A549 (cell line): ENCODE measurements around the gene ZNF48. TPM values are rescaled to one million over a fixed set of nuclear protein-coding genes. Genes with fewer than 3 reads are reported as not detected.

Experiments used
- ATAC-seq, 2 experiments: fragments of 200-7000 bp in 1 of 2; fragments of >200 bp in 1 of 2; cut with Nextera tagmentation in 1 of 2; cut with Tn5 transposase in 1 of 2; 3 replicates each; pipeline versions ENCODE4 v1.8.0 to v1.9.1; 2018 to 2020; ENCODE audit warnings: mild to moderate bottlenecking in 1 of 2, moderate library complexity in 1 of 2
- CTCF ChIA-PET: fragments of 300-600 bp; sonication (Branson Sonifier 250); formaldehyde crosslinking; extraction: SDS; loops from one replicate; lab custom pipeline; 2021; ENCODE audit warnings: antibody characterized with exemption, inconsistent platforms; lab: Yijun Ruan, JAX
- POLR2A ChIA-PET: fragments of 350-600 bp; formaldehyde crosslinking; extraction: SDS; loops from one replicate; lab custom pipeline; 2021; ENCODE audit warnings: antibody characterized with exemption, inconsistent platforms; lab: Yijun Ruan, JAX
- DNase-seq, 2 experiments: peaks; one replicate each; pipeline versions ENCODE4 v3.0.0 to v3.0.0-alpha.2; 2011 to 2016; ENCODE audit warnings: low read depth in 1 of 2, low spot score in 1 of 2
- FAIRE-seq: peaks from 2 replicates; lab custom pipeline; 2011; peaks lifted over from hg19 to GRCh38; lab: Jason Lieb, UNC
- H3K27ac ChIP-seq, 2 experiments: fragments of >200 bp; sonication (Bioruptor Twin); formaldehyde crosslinking; 3 replicates each; pipeline ENCODE4 v1.5.1; 2016 to 2017
- H3K4me1 ChIP-seq: fragments of >200 bp; sonication (Bioruptor Twin); formaldehyde crosslinking; 3 replicates; pipeline ENCODE4 v1.6.1; 2016
- H3K4me2 ChIP-seq: fragments of >200 bp; sonication (Bioruptor Twin); formaldehyde crosslinking; 3 replicates; pipeline ENCODE4 v1.6.1; 2016
- H3K4me3 ChIP-seq: fragments of >200 bp; sonication (Bioruptor Twin); formaldehyde crosslinking; 3 replicates; pipeline ENCODE4 v1.5.1; 2016
- H3K9me3 ChIP-seq: fragments of >200 bp; sonication (Bioruptor Twin); formaldehyde crosslinking; 3 replicates; pipeline ENCODE4 v1.6.1; 2016
- CBX2 ChIP-seq: fragments of 200-600 bp; sonication (generic); IDR thresholded peaks from 2 replicates; pipeline ENCODE4 v1.6.1; 2016; ENCODE audit warnings: low read depth, mild to moderate bottlenecking, borderline replicate concordance
- CBX8 ChIP-seq: fragments of 200-600 bp; sonication (generic); IDR thresholded peaks from 2 replicates; pipeline ENCODE4 v1.6.1; 2016
- CEBPB ChIP-seq, 2 experiments: fragments of >200 bp in 1 of 2; sonication (Bioruptor Twin) in 1 of 2; formaldehyde crosslinking in 1 of 2; IDR thresholded peaks; 2 replicates each; pipeline ENCODE4 v1.6.1; 2012 to 2016
- CHD2 ChIP-seq: fragments of 150-350 bp; IDR thresholded peaks from 2 replicates; pipeline ENCODE4 v1.6.1; 2014; ENCODE audit warnings: low read length; ENCODE audit not compliant: partially characterized antibody
- EHF ChIP-seq: fragments of 250-450 bp; sonication (Bioruptor Pico); IDR thresholded peaks from 2 replicates; pipeline ENCODE4 v1.5.0; 2020; ENCODE audit warnings: mild to moderate bottlenecking
- ELK1 ChIP-seq: fragments of 150-350 bp; IDR thresholded peaks from 2 replicates; pipeline ENCODE4 v1.6.1; 2014; ENCODE audit warnings: low read depth, mild to moderate bottlenecking, low read length
- FOSL2 ChIP-seq, 2 experiments: fragments of 450-650 bp in 1 of 2; fragments of >200 bp in 1 of 2; sonication (Bioruptor Twin) in 1 of 2; formaldehyde crosslinking; IDR thresholded peaks; 2 replicates each; pipeline versions ENCODE4 v1.5.0 to v1.6.1; 2016 to 2020; ENCODE audit warnings: mild to moderate bottlenecking in 1 of 2, moderate library complexity in 1 of 2
- HOXA7 ChIP-seq: fragments of 250-450 bp; sonication (Bioruptor Pico); IDR thresholded peaks from 2 replicates; pipeline ENCODE4 v1.5.0; 2020; ENCODE audit warnings: mild to moderate bottlenecking, moderate library complexity
- HOXB13 ChIP-seq: fragments of 250-450 bp; sonication (Bioruptor Pico); IDR thresholded peaks from 2 replicates; pipeline ENCODE4 v1.5.0; 2020; ENCODE audit warnings: low read depth, mild to moderate bottlenecking, moderate library complexity
- JUNB ChIP-seq: fragments of >200 bp; sonication (Bioruptor Twin); formaldehyde crosslinking; IDR thresholded peaks from 2 replicates; pipeline ENCODE4 v1.6.1; 2016
- KDM1A ChIP-seq: fragments of 200-600 bp; sonication (generic); IDR thresholded peaks from 2 replicates; pipeline ENCODE4 v1.6.1; 2016; ENCODE audit warnings: low read depth, mild to moderate bottlenecking
- MAFK ChIP-seq: fragments of 450-650 bp; IDR thresholded peaks from 2 replicates; pipeline ENCODE4 v1.6.1; 2014; ENCODE audit not compliant: partially characterized antibody
- MAX ChIP-seq: IDR thresholded peaks from 2 replicates; pipeline ENCODE4 v1.6.1; 2012
- NR3C1 ChIP-seq: fragments of >200 bp; sonication (Bioruptor Twin); formaldehyde crosslinking; IDR thresholded peaks from 3 replicates; pipeline ENCODE4 v1.6.1; 2017
- PHF8 ChIP-seq: fragments of 200-600 bp; sonication (generic); IDR thresholded peaks from 2 replicates; pipeline ENCODE4 v1.6.1; 2016; ENCODE audit warnings: low read depth, mild to moderate bottlenecking, antibody characterized with exemption, moderate library complexity, borderline replicate concordance
- POLR2A ChIP-seq: IDR thresholded peaks from 2 replicates; pipeline ENCODE4 v1.6.1; 2012; ENCODE audit warnings: mild to moderate bottlenecking, low read length
- RAD21 ChIP-seq, 2 experiments: fragments of >200 bp in 1 of 2; sonication (Bioruptor Twin) in 1 of 2; formaldehyde crosslinking in 1 of 2; IDR thresholded peaks in 1 of 2; conservative IDR thresholded peaks in 1 of 2; 2 replicates in 1 of 2; 3 replicates in 1 of 2; pipeline ENCODE4 v1.6.1; 2012 to 2018; ENCODE audit warnings: inconsistent platforms in 1 of 2
- SMC3 ChIP-seq: fragments of >200 bp; sonication (Bioruptor Twin); formaldehyde crosslinking; IDR thresholded peaks from 3 replicates; pipeline ENCODE4 v1.6.1; 2018; ENCODE audit warnings: inconsistent platforms
- SREBF2 ChIP-seq: fragments of 450-650 bp; IDR thresholded peaks from 2 replicates; pipeline ENCODE4 v1.6.1; 2014; ENCODE audit warnings: mild to moderate bottlenecking, moderate library complexity
- TFCP2L1 ChIP-seq: fragments of 250-450 bp; sonication (Bioruptor Pico); IDR thresholded peaks from 2 replicates; pipeline ENCODE4 v1.5.0; 2021; ENCODE audit warnings: mild to moderate bottlenecking
- TP53 ChIP-seq: fragments of 250-450 bp; sonication (Bioruptor Pico); IDR thresholded peaks from 2 replicates; pipeline ENCODE4 v1.5.0; 2021; ENCODE audit warnings: mild to moderate bottlenecking, moderate library complexity
- ZC3H11A ChIP-seq: fragments of 450-650 bp; IDR thresholded peaks from 2 replicates; pipeline ENCODE4 v1.6.1; 2014; ENCODE audit warnings: antibody characterized with exemption, mild to moderate bottlenecking
- ZFP36 ChIP-seq: fragments of 450-650 bp; IDR thresholded peaks from 2 replicates; pipeline ENCODE4 v1.6.1; 2014; ENCODE audit warnings: borderline replicate concordance; ENCODE audit not compliant: partially characterized antibody
- WGBS: methylation state at CpG from one replicate; pipeline ENCODE4 v1.1.6; 2017; ENCODE audit errors: missing lambda C conversion rate; 5-methylcytosine and 5-hydroxymethylcytosine counted together
- polyA plus RNA-seq, 4 experiments: library from polyadenylated mRNA; depleted of rRNA in 3 of 4; stranded (reverse); fragments of >200 nt; fragmentation: RNase III in 1 of 4; extraction: RNeasy Plus Mini Kit Qiagen cat#74134 plus additional on column Dnase treatment in 1 of 4; gene quantifications; 2 replicates in 3 of 4; 3 replicates in 1 of 4; pipeline ENCODE4 v1.2.3, GENCODE V29; 2011 to 2017
- TF ChIP-seq, protein P1 (sequence below): fragments of >200 bp; sonication (Bioruptor Twin); formaldehyde crosslinking; IDR thresholded peaks from 3 replicates; pipeline ENCODE4 v1.6.1; 2016
- TF ChIP-seq, protein P2 (sequence below): IDR thresholded peaks from 2 replicates; pipeline ENCODE4 v1.6.1; 2012; ENCODE audit warnings: low read depth, borderline replicate concordance

The ZNF48 gene
- polyA plus RNA-seq, 2 of the 4 experiments (the other 2 are of a cell fraction): 9.3 to 10.4 TPM

DNA sequence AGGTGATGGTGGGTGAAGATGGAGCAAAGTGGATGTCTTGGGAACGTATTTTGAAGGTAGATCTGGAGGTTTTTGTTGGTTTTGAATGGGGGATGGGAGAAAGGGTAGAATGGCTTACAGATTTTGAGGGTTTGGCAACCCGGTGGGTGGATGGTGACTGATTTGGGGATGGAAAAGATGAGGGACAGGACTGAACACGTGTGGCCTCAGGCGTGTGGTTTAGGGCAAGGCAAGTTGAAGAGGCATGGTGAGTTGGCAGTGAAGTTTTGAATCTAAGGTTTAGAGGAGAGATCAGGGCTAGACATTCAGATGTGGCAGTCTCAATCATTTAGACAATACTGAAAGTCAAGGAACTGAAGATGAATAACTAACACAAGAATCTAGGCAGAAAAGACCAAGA lies 39.6 kb downstream of the ZNF48 start:
- FAIRE-seq: no peak
- ChIA-PET POLR2A (no interaction called here), CTCF (interaction anchor here (0.9 to 5.3 kb wide), 4 partner anchors 15 to 194 kb away, joined by 3 to 68 read pairs (median 10); no protein-coding TSS in a partner anchor)
- ATAC-seq: no peak
- 33% methylated on average over 4 of the region's 4 CpGs for WGBS
- H3K27ac ChIP-seq: no peak overlapping the region
- H3K9me3 ChIP-seq: no peaks in the 10 kb centered on the region
- no peak overlapping the region for H3K4me3 ChIP-seq
- DNase-seq: no peak
- H3K4me1 ChIP-seq: peaks cover 13% of the 10 kb centered on the region; the same call in 2 of the 3 replicates
- TF ChIP-seq CBX2 (no peak), EHF (CRISPR knock-in tag) (no peak), SREBF2 (no peak), PHF8 (no peak), FOSL2 (IDR thresholded peaks at IDR 0.05) (no peak), FOSL2 (CRISPR knock-in tag; IDR thresholded peaks at IDR 0.05) (no peak)
- no peak overlapping the region for H3K4me2 ChIP-seq

- CTCF ChIA-PET: interaction anchor here (0.6 to 3.0 kb wide), 5 partner anchors 15 to 221 kb away, joined by 3 to 12 read pairs (median 3); partner anchors contain the start of gene ZNF771
- Histone ChIP-seq H3K9me3 (no peaks in the 10 kb centered on the region), H3K27ac (no peak overlapping the region), H3K4me2 (peak overlapping the region; percentile 8; the same call in 1 of the 3 replicates), H3K4me3 (no peak overlapping the region), H3K4me1 (peaks cover 9% of the 10 kb centered on the region; the same call in 2 of the 3 replicates)
- ATAC-seq (peak in 1 of 2 experiments; percentile 19; a peak in 1 of 6 replicates), FAIRE-seq (no peak), DNase-seq (no peak)
- POLR2A ChIA-PET: no interaction called here
- WGBS: 26% methylated on average over 3 of the region's 3 CpGs
- TF ChIP-seq FOSL2 (IDR thresholded peaks at IDR 0.05) (no peak), FOSL2 (CRISPR knock-in tag; IDR thresholded peaks at IDR 0.05) (peak; percentile 13; the same call in 1 of the 2 replicates), HOXB13 (no peak)
Observed at GRCh38 chr16:30437511-30438046, 42.4 kb downstream of the ZNF48 start.

GRCh38 chr16:30438835-30439234 lies 43.6 kb downstream of the ZNF48 start:
- H3K4me3 ChIP-seq: no peak overlapping the region
- DNase-seq: no peak
- ATAC-seq: no peak
- 86% methylated on average over 5 of the region's 5 CpGs for WGBS
- no peak for FAIRE-seq
- H3K9me3 ChIP-seq: no peaks in the 10 kb centered on the region
- H3K4me2 ChIP-seq: no peak overlapping the region
- TF ChIP-seq CEBPB (IDR thresholded peaks at IDR 0.05) (no peak), NR3C1 (no peak), CBX8 (no peak), MAFK (no peak), ZC3H11A (no peak), ELK1 (no peak), HOXA7 (CRISPR knock-in tag) (no peak), KDM1A (no peak)
- TF ChIP-seq, protein P1, sequence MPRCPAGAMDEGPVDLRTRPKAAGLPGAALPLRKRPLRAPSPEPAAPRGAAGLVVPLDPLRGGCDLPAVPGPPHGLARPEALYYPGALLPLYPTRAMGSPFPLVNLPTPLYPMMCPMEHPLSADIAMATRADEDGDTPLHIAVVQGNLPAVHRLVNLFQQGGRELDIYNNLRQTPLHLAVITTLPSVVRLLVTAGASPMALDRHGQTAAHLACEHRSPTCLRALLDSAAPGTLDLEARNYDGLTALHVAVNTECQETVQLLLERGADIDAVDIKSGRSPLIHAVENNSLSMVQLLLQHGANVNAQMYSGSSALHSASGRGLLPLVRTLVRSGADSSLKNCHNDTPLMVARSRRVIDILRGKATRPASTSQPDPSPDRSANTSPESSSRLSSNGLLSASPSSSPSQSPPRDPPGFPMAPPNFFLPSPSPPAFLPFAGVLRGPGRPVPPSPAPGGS: no peak
- TF ChIP-seq, all 56 proteins: peak for 0
- Histone ChIP-seq H3K4me1 (peaks cover 10% of the 10 kb centered on the region; the same call in 2 of the 3 replicates), H3K27ac (no peak overlapping the region)
- ChIA-PET POLR2A (no interaction called here), CTCF (interaction anchor here (0.6 to 5.2 kb wide), 3 partner anchors 8 to 83 kb away, joined by 3 to 38 read pairs (median 3); partner anchors contain the start of gene DCTPP1)

- peaks cover 20% of the 10 kb centered on the region; the same call in 2 of the 3 replicates for H3K4me1 ChIP-seq
- CTCF ChIA-PET: interaction anchor here (1.1 to 5.2 kb wide), 2 partner anchors 9 to 189 kb away, joined by 3 to 38 read pairs; partner anchors contain the start of gene DCTPP1
- no peaks in the 10 kb centered on the region for H3K9me3 ChIP-seq
- ATAC-seq (no peak), DNase-seq (no peak), FAIRE-seq (no peak)
- no peak overlapping the region for H3K4me2 ChIP-seq
- no peak overlapping the region for H3K27ac ChIP-seq
- POLR2A ChIA-PET: no interaction called here
- TF ChIP-seq TP53 (no peak), KDM1A (no peak), HOXA7 (CRISPR knock-in tag) (no peak), MAX (no peak), FOSL2 (IDR thresholded peaks at IDR 0.05) (no peak), FOSL2 (CRISPR knock-in tag; IDR thresholded peaks at IDR 0.05) (no peak), CHD2 (no peak), TFCP2L1 (CRISPR knock-in tag) (no peak), JUNB (no peak), EHF (CRISPR knock-in tag) (no peak), RAD21 (conservative IDR thresholded peaks at IDR 0.05 in 1 of 2, IDR thresholded peaks at IDR 0.05 in 1 of 2) (no peak), SMC3 (no peak), ZFP36 (no peak), POLR2A (no peak), ELK1 (no peak)
- TF ChIP-seq, protein P2, sequence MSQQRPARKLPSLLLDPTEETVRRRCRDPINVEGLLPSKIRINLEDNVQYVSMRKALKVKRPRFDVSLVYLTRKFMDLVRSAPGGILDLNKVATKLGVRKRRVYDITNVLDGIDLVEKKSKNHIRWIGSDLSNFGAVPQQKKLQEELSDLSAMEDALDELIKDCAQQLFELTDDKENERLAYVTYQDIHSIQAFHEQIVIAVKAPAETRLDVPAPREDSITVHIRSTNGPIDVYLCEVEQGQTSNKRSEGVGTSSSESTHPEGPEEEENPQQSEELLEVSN: no peak
- 85% methylated on average over 6 of the region's 6 CpGs for WGBS
- no peak overlapping the region for H3K4me3 ChIP-seq
Observed at GRCh38 chr16:30439720-30440348, 44.6 kb downstream of the ZNF48 start.
